Small intestine (tissue), 7 donors: ENCODE data around the gene GFRA4. TPM values are rescaled to one million over a fixed set of nuclear protein-coding genes. Genes with fewer than 3 reads are reported as not detected.
A peak's percentile ranks its signal among the peaks of the same experiment; 100 is the strongest.

Source experiments
- DNase-seq, 2 donors: peaks; one replicate each; pipeline versions ENCODE4 v3.0.0 to v3.0.0-alpha.2; 2013
- FAIRE-seq: peaks from 2 replicates; lab custom pipeline; 2012; peaks lifted over from hg19 to GRCh38; lab: Jason Lieb, UNC
- H3K27ac ChIP-seq, 3 donors: one replicate each; pipeline ENCODE4 v1.5.1; 2013; ENCODE audit warnings: low read length in 2 of 3, mild to moderate bottlenecking in 2 of 3, control low read depth in 1 of 3, inconsistent platforms in 1 of 3, low read depth in 1 of 3, moderate library complexity in 1 of 3
- H3K27me3 ChIP-seq, 3 donors: one replicate each; pipeline ENCODE4 v1.6.1; 2013; ENCODE audit warnings: low read length in 3 of 3, inconsistent platforms in 1 of 3; ENCODE audit not compliant: control insufficient read depth in 3 of 3, insufficient read depth in 3 of 3
- H3K36me3 ChIP-seq, 3 donors: one replicate each; pipeline ENCODE4 v1.6.1; 2013; ENCODE audit warnings: low read length in 3 of 3, inconsistent platforms in 1 of 3, low read depth in 1 of 3, mild to moderate bottlenecking in 1 of 3, moderate library complexity in 1 of 3; ENCODE audit not compliant: control insufficient read depth in 3 of 3, insufficient read depth in 2 of 3
- H3K4me1 ChIP-seq, 3 donors: one replicate each; pipeline ENCODE4 v1.6.1; 2013; ENCODE audit warnings: low read length in 2 of 3, inconsistent platforms in 1 of 3, low read depth in 1 of 3, mild to moderate bottlenecking in 1 of 3, moderate library complexity in 1 of 3; ENCODE audit not compliant: control insufficient read depth in 3 of 3, insufficient read depth in 2 of 3
- H3K4me3 ChIP-seq, 3 donors: one replicate each; pipeline ENCODE4 v1.5.1; 2013; ENCODE audit warnings: low read length in 3 of 3, control low read depth in 1 of 3, inconsistent platforms in 1 of 3, low read depth in 1 of 3, mild to moderate bottlenecking in 1 of 3, moderate library complexity in 1 of 3
- H3K9me3 ChIP-seq, 2 donors: one replicate each; pipeline ENCODE4 v1.6.1; 2013; ENCODE audit warnings: low read depth in 1 of 2, low read length in 1 of 2; ENCODE audit not compliant: control insufficient read depth in 2 of 2, insufficient read depth in 1 of 2
- WGBS, 3 donors: extraction: QIAGEN DNeasy Blood & Tissue Kit; methylation state at CpG; one replicate each; pipeline ENCODE4 v1.1.7; 2013; 5-methylcytosine and 5-hydroxymethylcytosine counted together
- polyA plus RNA-seq, 4 donors: library from polyadenylated mRNA; stranded (reverse) in 3 of 4; unstranded in 1 of 4; fragments of 200-250 nt in 3 of 4; fragments of 120-200 nt in 1 of 4; gene quantifications; one replicate each; pipeline versions ENCODE4 v1.2.1 to v1.2.3, GENCODE V29; 2013
- donor health status: healthy with polysubstance abuse.
- donor health status: control.
- donor health status: control.
- donor health status: Bipolar disorder and iron deficiency.
- donor health status: healthy.

The GFRA4 gene
- polyA plus RNA-seq, 4 donors: not detected

DNA sequence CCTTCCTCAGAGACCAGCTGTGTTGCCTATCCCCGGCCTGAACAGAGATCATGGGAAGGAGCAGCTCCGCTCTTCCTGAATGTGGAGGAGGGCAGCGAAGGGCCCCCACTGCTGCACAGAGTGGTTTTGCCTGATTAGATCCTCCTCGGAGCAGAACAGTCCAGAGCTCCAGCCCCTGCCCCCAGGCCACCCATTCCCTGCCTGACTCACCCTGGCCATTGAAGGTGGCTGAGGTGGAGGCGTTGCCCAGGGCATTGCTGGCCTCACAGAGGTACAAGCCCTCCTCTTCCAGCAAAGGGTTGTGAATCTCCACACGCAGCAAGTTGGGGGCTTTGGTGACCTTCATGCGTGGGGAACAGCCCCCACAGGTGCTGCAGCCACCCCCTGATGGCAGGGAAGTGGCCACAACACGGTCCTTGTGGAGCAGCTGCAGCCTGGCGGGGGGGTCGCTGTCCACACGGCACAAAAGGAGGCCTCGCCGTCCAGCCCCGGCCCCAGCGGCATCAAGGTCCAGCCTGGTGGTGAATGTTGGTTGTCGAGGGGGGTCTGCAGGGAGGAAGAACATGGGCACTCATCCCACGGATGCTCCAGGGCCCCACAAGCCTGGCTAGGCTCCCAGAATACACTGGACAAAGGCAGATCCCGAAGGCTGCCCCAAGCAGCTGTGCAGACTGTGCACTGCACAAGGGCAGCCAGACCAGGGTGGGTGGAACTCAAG, 34.5 kb upstream of the GFRA4 start:
- FAIRE-seq: no peak
- no peak overlapping the region for H3K27ac ChIP-seq
- H3K4me3 ChIP-seq: no peak overlapping the region
- 76 to 80% (median 76%) methylated on average over 18 of the region's 18 CpGs for WGBS, 3 donors
- no peaks in the 10 kb centered on the region for H3K36me3 ChIP-seq
- no peak for DNase-seq
- no peaks in the 10 kb centered on the region for H3K4me1 ChIP-seq
- no peaks in the 10 kb centered on the region for H3K27me3 ChIP-seq
- H3K9me3 ChIP-seq: peaks cover 0 to 7% of the 10 kb centered on the region in 2 donors

DNA sequence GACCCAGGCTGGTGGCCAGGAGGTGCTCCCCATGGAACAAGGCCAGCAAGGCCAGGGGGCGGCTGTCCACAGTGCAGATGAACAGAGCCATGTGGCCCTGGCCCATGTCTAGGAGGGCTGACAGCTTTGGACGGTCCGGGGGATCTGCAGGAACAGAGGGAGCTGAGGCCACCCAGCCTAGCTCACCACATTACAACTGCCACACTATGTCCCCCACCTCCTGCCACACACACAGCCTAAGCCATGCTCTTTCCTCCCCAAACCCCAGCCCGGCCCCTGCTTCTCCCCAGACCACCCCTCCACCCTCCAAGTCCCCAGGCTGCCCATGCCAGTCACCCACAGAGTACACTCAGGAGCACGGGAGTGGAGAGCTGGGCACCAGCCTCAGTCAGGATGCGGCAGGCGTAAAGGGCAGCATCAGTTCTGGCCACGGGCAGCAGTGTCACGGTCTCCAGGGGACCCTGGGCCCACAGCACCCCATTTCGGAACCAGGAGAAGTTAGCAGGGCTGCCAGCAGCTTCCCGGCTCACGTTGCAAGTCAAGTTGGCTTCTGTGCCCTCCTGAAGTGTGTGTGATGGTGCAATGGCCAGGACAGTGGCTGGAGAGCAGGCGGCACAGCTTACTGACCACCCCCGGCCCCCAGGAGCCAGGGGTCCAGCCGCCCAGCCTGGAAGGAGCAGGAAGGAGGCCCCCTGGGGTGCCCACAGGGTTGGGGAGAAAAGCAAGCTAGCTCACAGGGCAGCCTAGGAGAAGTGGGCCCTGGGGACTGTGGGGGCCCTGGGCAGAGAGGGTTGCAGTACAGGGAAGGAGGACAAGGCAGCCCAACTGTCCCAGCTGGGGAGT, 33.8 kb upstream of the GFRA4 start:
- H3K27ac ChIP-seq: no peak overlapping the region
- 79 to 88% (median 81%) methylated on average over 14 to 15 of the region's 15 CpGs for WGBS, 3 donors
- no peak for FAIRE-seq

DNA sequence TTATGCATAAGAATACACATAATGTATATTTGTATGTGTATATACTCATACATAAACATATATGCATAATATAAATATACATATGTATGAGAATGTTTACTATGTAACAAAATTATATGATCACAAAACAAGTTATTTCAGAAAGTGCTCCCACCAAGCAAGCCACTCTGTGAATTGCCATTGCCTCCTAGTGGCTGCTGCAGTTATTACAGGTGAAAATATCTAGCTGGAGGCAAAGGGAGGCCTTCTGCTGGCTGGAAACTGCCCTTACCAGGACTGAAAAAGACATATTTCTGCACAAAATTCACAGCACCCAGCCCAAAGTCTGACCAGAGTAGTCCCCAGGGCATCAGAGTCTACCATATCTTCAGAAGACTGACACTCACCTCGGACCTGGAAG, 33.0 kb upstream of the GFRA4 start:
- 69 to 88% (median 69%) methylated on average over 1 of the region's 1 CpG for WGBS, 3 donors
- H3K4me1 ChIP-seq: no peaks in the 10 kb centered on the region
- no peak for FAIRE-seq
- no peak overlapping the region for H3K4me3 ChIP-seq
- H3K27me3 ChIP-seq: no peaks in the 10 kb centered on the region
- H3K9me3 ChIP-seq: peaks cover 0 to 7% of the 10 kb centered on the region in 2 donors
- H3K36me3 ChIP-seq: no peaks in the 10 kb centered on the region
- no peak overlapping the region for H3K27ac ChIP-seq
- peak in 1 of 2 donors; percentile 13 for DNase-seq

More for the DNA sequence above, 33.8 kb upstream of the GFRA4 start:
- no peaks in the 10 kb centered on the region for H3K4me1 ChIP-seq
- no peaks in the 10 kb centered on the region for H3K27me3 ChIP-seq
- H3K4me3 ChIP-seq: no peak overlapping the region
- H3K36me3 ChIP-seq: no peaks in the 10 kb centered on the region
- no peak for DNase-seq
- peaks cover 0 to 7% of the 10 kb centered on the region in 2 donors for H3K9me3 ChIP-seq

DNA sequence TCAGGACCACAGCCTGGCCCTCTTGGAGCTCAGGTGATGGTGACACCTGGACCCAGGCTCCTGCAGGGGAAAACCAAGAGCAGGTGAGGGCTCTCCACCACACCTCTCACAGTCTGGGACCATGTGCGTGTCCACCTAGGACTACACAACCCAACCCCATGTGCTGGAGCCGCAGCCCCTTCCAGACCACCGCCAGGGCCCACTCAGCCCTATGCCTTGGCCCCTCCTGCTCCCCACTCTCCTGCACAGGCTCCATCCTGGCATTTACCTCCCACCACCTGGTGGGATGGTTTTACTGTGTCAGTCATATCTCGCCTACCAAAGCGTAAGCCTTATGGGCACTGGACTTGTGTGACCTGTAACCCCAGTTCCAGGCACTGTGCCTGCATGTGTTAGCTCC, 31.7 kb upstream of the GFRA4 start:
- Histone ChIP-seq H3K4me3 (no peak overlapping the region), H3K4me1 (no peaks in the 10 kb centered on the region), H3K36me3 (no peaks in the 10 kb centered on the region), H3K27ac (no peak overlapping the region), H3K27me3 (no peaks in the 10 kb centered on the region), H3K9me3 (peaks cover 0 to 7% of the 10 kb centered on the region in 2 donors)
- DNase-seq (no peak), FAIRE-seq (no peak)
- WGBS, 3 donors: 94 to 96% (median 94%) methylated on average over 5 of the region's 5 CpGs

DNA sequence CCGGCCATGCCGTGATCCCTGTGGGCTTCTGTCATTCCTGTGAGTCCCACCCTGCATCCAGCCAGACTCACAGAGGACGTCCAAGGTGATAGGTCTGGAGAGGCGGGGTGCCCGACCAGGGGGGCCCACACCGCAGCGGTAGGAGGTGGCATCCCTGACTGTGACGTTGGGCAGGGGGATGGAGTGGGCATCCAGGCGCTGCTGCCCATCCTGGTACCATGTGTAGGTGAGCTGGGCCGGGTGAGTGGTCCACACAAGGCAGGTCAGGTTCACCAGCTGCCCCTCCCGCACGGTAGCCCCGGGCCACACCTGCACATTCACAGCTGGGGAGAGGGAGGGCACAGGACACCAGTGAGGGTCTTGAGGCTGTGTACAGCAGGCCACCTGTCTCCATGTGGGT, 30.2 kb upstream of the GFRA4 start:
- H3K27me3 ChIP-seq: no peaks in the 10 kb centered on the region
- no peak overlapping the region for H3K4me3 ChIP-seq
- H3K27ac ChIP-seq: no peak overlapping the region
- 82 to 89% (median 86%) methylated on average over 13 of the region's 13 CpGs for WGBS, 3 donors
- H3K36me3 ChIP-seq: no peaks in the 10 kb centered on the region
- no peak for DNase-seq
- no peak for FAIRE-seq
- no peaks in the 10 kb centered on the region for H3K4me1 ChIP-seq
- H3K9me3 ChIP-seq: peaks cover 0 to 7% of the 10 kb centered on the region in 2 donors

DNA sequence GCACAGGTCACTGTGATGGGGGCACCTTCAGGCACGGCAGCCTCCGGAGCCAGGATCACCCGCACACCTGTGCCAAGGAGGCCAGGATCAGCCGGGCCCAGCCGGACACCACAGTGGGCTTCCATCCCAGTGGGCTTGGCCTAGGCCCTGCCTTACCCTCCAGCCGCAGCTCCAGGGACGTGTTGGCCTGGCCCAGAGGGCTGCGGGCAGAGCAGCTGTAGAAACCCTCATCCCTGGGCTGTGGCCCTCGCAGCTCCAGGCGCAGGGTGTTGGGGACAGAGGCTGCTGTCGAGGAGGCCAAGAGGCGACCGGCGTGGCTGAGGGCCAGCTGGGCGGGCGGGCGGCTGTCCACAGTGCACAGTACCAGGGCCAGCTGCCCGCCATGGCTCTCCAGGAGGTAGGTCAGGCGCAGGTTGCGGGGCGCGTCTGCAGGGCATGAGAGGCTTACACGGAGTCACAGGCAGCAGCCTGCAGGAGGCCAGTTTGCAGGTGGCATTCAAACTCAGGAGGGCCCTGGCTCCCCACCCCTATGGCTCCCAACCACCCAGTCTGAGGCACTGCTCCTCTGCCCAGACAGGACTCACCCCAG, 29.6 kb upstream of the GFRA4 start:
- Histone ChIP-seq H3K4me3 (no peak overlapping the region), H3K9me3 (peaks cover 0 to 7% of the 10 kb centered on the region in 2 donors), H3K27me3 (no peaks in the 10 kb centered on the region), H3K4me1 (no peaks in the 10 kb centered on the region), H3K27ac (no peak overlapping the region), H3K36me3 (no peaks in the 10 kb centered on the region)
- FAIRE-seq (no peak), DNase-seq (no peak)
- WGBS, 3 donors: 89 to 92% (median 90%) methylated on average over 15 to 23 of the region's 23 CpGs

DNA sequence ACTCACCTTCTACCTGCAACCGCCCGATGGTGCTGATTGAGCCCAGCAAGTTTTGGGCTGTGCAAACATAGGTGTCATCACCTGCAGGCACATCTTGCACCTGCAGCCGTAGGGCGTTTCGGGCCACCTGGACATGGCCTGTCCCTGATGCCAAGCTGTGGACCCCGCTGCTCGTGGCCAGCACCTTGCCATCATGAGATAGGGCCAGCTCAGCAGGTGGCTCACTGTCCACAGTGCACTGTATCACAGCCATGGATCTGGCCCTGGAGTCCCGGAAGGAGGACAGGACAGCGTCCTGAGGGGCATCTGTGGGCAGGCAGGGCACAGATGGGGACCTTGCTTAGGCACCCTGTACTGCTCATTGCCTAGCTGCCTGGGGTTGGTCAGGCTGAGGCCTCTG, 28.7 kb upstream of the GFRA4 start:
- Histone ChIP-seq H3K4me1 (peaks cover 0 to 7% (median 2%) of the 10 kb centered on the region in 3 donors), H3K27ac (no peak overlapping the region), H3K36me3 (no peaks in the 10 kb centered on the region), H3K4me3 (no peak overlapping the region), H3K9me3 (peaks cover 0 to 7% of the 10 kb centered on the region in 2 donors), H3K27me3 (peaks cover 0 to 9% (median 0%) of the 10 kb centered on the region in 3 donors)
- no peak for DNase-seq
- WGBS, 3 donors: 71 to 83% (median 80%) methylated on average over 9 of the region's 9 CpGs
- no peak for FAIRE-seq

DNA sequence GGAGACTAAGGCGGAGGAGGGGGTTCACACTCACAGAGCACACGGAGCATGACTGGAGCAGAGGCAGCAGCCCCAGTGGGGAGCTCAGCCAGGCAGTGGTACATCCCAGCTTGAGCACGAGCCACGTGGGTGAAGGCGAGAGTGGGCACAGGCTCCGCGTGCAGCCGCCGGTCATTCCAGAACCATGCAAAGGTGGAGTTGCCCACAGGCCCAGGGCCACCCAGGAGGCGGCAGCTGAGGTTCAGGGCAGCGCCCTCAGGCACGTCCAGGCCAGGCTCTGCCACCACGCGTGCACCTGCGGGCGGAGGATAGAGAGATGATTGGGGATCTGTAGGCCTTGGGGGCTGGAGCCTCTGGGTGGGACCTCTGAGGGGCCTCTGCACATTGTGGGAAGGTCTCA, 28.1 kb upstream of the GFRA4 start:
- no peaks in the 10 kb centered on the region for H3K36me3 ChIP-seq
- FAIRE-seq (no peak), DNase-seq (no peak)
- H3K4me1 ChIP-seq: peaks cover 0 to 7% (median 2%) of the 10 kb centered on the region in 3 donors
- no peak overlapping the region for H3K4me3 ChIP-seq
- H3K27me3 ChIP-seq: peaks cover 0 to 10% (median 0%) of the 10 kb centered on the region in 3 donors
- 92% methylated on average over 16 of the region's 16 CpGs for WGBS, 3 donors
- H3K27ac ChIP-seq: no peak overlapping the region
- peaks cover 0 to 3% of the 10 kb centered on the region in 2 donors for H3K9me3 ChIP-seq
